ENCODE results near the gene NFYC. TPM values are rescaled to one million over a fixed set of nuclear protein-coding genes. Genes with fewer than 3 reads are reported as not detected.
A peak's percentile ranks its signal among the peaks of the same experiment; 100 is the strongest.
"Not testable (repeated sequence)": the region's sequence is repeated elsewhere in the genome, so short reads cannot be mapped to it uniquely, and the experiment has no call there.

The NFYC gene
- total RNA-seq, 1 experiment from 2014 or later = 54.1 TPM

DNA sequence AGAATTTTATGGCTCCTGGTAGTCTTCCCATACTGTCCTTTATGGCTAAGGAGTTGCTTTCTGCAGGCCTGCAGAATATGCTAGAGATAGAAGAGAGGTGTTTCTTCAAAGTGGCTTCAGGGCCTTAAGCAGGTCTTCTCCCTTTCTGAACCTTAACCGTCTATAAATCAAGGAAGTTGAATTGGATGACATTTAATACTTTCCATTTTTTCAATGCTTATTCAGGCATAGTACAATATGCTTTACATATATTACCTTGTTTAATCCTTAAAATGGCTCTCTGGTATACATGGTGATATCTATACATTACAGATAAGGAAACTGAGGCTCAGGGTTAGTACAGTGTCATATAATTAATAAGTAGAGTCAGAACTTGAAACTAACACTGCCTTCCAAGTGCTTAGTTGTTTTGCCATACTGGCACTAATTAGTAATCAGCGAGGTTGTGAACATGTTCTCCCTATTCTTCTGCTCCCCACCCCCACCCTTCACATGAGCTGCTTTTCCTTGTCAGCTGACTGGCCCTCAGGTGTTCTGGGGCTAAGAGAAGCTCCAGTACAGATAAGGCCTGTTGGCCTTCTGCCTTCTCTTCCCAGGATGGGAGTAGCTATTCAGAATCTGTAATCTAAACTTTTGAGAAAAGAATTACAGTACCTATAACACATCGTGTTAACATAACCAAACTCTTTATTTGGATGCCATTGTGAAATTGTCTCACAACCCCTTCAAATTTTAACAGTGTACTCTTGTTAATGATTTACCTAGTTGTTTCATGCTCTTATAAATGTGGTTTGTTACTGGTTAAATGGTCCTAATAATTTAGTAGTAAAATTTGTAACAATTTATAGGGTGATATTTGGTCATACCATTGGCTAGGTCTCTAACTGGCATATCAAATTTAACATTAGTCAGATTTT lies 13.6 kb downstream of the NFYC start:
- no peak for DNase-seq (ENCODE audit: low read depth)

GRCh38 chr1:40706626-40707025 lies 15.1 kb downstream of the NFYC start:
- DNase-seq (ENCODE audit: low read depth) = no peak

DNA sequence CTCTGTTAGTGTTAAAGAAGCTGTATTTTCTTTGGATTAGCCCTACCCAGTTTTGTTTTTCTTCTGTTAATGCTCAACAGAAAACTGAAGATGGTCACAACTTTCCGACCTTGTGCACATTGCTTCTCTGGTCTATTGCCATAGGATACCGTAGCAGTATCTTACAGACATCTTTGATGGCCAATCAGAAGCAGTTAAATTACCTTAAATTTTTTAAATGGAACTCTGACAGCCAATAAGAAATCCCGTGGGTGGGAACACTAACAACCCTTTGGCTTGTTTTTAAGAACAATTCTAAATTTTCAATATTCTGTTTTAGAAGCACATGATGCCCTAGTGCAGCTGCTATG lies 17.2 kb downstream of the NFYC start:
- no peak for DNase-seq (ENCODE audit: low read depth)

GRCh38 chr1:40709100-40709801 lies 17.7 kb downstream of the NFYC start:
- peak; percentile 84 for DNase-seq (ENCODE audit: low read depth)

DNA sequence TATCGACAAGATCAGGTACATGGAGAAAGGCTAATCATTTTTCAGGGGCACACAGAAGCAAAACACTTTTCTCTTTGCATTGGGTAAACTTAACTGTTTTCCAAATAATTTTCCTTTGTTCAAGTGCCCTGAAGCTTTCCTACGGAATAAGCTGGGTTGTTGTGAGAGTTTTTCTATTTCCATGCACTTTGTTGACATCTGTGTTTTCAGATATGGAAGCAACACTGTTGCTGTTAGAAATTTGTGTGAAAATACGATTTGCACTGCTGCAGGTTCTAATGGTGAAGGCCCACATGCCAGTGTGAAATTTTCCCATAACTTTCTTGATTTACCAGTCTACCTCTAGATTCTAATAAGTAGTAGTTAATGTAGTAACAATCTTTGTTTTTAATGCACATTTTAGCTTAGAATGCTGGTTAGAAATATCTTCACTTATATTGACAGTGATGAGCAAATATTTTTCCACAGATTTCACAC lies 18.3 kb downstream of the NFYC start:
- DNase-seq (ENCODE audit: low read depth) = no peak

- no peak for DNase-seq (ENCODE audit: low read depth)
Measured at GRCh38 chr1:40710581-40711315, 19.2 kb downstream of the NFYC start.

- DNase-seq (ENCODE audit: low read depth) = peak; percentile 60
Measured at GRCh38 chr1:40711465-40712404, 20.2 kb downstream of the NFYC start.

DNA sequence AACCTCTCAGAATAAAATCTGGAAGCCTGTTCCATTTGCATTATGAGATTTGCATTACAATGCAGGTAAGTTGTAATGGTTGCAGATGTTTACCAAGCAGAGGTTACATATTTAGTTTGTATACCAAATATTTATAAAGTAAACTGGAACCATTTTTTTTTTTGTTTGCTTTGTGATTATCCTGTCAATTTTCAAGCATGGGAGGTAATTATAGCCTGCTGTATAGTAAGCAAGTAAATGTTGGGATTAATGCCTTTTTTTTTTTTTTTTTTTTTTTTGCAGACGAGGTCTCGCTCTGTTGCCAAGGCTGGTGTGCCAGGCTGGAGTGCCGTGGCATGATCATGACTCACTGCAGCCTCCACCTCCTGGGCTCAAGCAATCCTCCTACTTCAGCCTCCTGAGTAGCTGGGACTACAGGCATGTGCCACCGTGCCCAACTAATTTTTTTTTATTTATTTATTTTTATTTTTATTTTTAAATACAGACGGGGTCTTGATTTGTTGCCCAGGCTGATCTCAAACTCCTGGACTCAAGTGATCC lies 21.0 kb downstream of the NFYC start:
- no peak for DNase-seq (ENCODE audit: low read depth)

GRCh38 chr1:40712997-40713396 lies 21.5 kb downstream of the NFYC start:
- DNase-seq (ENCODE audit: low read depth) = peak; percentile 70

DNA sequence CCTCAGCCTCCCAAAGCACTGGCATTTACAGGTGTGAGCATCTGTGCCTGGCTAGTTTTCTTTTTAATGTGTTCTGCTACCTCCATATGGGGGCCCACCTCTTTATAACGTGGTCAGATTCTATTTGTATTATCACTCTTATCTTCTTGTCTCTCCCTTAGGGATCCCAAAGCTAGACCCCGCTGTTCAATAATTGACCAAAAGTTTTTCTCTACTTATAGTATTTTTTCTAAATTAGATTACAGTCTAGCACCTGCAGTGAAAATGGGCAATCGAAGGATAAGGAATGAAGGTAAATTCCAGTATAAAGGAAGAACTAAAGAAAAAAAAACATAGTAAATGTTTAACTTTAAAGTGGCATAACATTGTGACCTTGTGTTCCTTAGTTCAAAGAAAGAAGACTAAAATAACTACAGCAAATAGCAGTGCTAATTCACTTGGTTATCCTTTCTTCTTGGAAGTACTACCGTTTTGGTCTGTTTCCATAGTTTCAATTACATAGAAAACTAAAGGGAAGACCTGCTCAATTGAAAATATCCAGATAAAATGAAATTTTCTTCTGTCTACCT lies 24.1 kb downstream of the NFYC start:
- no peak for DNase-seq (ENCODE audit: low read depth)

- DNase-seq (ENCODE audit: low read depth) = no peak
Measured at GRCh38 chr1:40717065-40717464, 25.6 kb downstream of the NFYC start.

DNA sequence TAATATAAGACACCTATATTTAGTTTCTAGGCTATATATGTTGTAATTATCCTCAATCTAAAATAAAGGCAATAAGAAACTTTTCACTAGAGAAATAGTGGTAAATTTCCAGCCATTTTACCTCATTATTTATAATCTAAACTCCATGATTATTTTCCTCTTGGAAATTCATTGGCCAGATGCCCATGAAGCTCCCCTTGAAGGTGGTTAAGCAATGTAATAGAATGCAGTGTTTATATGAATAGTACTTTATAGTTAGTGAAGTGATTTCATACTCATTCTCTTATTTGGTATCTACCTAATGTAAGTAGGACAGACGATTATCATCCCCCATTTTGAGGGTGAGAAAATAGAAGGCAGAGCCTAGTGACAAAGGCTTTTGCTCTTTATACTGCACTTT lies 26.5 kb downstream of the NFYC start:
- DNase-seq (ENCODE audit: low read depth) = no peak

DNA sequence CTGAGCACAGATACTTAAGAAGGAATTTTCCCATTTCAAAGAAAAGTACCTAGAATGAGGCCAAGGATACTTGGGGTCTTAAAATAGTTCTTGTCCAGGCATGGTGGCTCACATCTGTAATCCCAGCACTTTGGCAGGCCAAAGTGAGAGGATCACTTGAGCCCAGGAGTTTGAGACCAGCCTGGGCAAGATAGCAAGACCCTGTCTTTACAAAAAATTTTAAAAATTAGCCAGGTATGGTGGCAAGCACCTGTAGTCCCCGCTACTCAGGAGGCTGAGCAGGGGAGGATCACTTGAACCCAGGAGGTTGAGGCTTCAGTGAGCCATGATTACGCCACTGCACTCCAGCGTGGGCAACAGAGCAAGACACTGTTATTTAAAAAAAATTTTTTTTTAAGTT lies 29.0 kb downstream of the NFYC start:
- no peak for DNase-seq (ENCODE audit: low read depth)

GRCh38 chr1:40722622-40723021 lies 31.1 kb downstream of the NFYC start:
- no peak for DNase-seq (ENCODE audit: low read depth)

GRCh38 chr1:40723196-40723955 lies 31.9 kb downstream of the NFYC start:
- DNase-seq (ENCODE audit: low read depth) = no peak

DNA sequence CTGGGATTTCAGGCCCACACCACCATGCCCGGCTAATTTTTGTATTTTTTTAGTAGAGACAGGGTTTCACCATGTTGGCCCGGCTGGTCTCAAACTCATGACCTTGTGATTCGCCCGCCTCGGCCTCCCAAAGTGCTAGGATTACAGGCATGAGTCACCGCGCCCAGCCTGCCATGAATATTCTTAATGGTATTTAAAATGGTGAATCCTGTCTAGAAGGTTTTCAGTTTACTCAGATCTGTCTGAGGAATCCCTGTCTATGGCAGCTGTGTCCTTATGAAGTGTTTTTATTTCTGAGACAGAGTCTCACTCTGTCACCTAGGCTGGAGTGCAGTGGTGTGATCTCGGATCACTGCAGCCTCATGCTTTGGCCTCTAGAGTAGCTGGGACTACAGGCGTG lies 36.2 kb downstream of the NFYC start:
- peak; percentile 59 for DNase-seq (ENCODE audit: low read depth)

- not testable (repeated sequence) for DNase-seq (ENCODE audit: low read depth)
Measured at GRCh38 chr1:40729316-40729862, 37.9 kb downstream of the NFYC start.

DNA sequence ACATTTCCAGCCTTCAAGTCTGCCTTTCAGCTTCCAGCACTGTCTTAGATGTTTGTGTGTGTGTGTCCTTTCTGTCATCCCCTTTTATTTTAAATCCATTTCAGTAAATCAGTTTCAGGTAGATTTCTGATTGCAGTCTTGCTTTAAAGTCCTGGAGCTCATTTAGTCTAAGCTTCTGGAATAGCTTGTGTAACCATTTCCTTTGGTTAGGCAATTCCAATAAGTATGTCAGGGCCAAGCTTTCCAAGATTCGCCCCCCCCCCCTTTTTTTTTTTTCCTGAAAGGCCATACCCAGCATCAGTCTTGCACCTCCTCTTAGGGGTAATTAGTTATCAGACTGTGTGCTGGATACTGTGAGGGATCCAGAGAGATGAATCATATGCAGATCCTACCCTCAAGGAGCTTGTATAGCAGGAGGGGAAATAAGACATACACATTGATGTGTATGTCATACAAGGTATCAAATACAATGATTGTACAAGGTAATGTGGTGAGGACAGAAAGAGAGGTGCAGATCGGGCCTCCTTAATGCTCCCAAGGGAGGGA lies 41.3 kb downstream of the NFYC start:
- no peak for DNase-seq (ENCODE audit: low read depth)
